ENCODE data around the gene VTI1A.
"Not testable (repeated sequence)": the region's sequence is repeated elsewhere in the genome, so short reads cannot be mapped to it uniquely, and the experiment has no call there.

VTI1A gene

DNA sequence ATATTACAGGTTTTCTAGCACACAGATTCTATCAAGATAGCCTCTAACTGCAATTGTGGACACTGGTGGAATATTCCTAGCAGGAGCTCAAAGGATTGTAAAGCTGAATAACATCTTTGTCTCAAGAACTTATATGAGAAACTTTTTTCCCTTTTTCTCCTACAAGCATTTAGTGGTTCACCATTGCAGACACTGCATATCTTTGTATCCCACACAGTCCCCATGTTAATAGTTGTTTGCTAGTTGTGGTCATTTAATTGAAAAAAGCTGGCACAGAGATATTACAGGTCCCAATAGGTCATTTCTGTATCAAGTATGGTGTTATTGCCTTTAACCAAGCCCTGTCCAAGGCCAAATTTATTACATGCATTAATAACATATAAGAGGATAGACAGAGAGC is 276.9 kb downstream of the VTI1A start:
- TF ChIP-seq, protein P1, sequence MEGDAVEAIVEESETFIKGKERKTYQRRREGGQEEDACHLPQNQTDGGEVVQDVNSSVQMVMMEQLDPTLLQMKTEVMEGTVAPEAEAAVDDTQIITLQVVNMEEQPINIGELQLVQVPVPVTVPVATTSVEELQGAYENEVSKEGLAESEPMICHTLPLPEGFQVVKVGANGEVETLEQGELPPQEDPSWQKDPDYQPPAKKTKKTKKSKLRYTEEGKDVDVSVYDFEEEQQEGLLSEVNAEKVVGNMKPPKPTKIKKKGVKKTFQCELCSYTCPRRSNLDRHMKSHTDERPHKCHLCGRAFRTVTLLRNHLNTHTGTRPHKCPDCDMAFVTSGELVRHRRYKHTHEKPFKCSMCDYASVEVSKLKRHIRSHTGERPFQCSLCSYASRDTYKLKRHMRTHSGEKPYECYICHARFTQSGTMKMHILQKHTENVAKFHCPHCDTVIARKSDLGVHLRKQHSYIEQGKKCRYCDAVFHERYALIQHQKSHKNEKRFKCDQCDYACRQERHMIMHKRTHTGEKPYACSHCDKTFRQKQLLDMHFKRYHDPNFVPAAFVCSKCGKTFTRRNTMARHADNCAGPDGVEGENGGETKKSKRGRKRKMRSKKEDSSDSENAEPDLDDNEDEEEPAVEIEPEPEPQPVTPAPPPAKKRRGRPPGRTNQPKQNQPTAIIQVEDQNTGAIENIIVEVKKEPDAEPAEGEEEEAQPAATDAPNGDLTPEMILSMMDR (IDR thresholded peaks at IDR 0.05; ENCODE audit: low read depth, low read length) = no peak
- DNase-seq (ENCODE audit: low read depth in 2 of 2) = no peak
- H3K4me3 ChIP-seq (replicated peaks in 1 of 2; ENCODE audit: low read depth in 2 of 2, low read length in 2 of 2) = no peak overlapping the region

DNA sequence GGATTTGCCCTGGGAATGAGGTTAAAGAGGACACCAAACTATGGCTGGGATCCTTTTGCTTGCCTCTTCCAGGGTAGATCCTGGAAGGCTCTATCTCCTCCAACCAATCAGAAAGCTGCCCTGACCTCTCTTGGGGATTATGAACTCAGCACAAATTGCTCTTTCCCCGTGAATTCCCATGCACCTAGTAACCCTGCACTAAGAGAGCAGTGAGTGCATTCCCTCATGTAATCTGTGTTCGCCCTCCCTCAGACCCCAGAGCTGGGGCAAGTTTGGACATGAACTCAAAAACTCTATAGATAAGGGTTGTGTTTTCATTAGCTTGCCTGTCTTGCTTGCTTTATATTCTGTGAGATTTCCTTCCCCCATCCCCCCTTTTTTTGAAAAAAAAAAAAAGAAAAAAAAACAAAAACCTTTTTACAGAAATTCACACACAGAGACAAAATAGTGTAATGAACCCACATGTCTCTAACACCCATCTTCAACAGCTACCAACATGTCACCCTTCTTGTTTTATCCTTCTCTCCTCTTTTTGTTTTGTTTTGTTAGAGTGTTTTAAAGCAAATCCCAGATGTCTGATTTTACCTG is 277.5 kb downstream of the VTI1A start:
- DNase-seq (ENCODE audit: low read depth in 2 of 2) = peak in 1 of 2 donors; percentile 42
- H3K4me3 ChIP-seq (replicated peaks in 1 of 2; ENCODE audit: low read depth in 2 of 2, low read length in 2 of 2) = no peak overlapping the region
- TF ChIP-seq, protein P1 (IDR thresholded peaks at IDR 0.05; ENCODE audit: low read depth, low read length) = no peak

DNA sequence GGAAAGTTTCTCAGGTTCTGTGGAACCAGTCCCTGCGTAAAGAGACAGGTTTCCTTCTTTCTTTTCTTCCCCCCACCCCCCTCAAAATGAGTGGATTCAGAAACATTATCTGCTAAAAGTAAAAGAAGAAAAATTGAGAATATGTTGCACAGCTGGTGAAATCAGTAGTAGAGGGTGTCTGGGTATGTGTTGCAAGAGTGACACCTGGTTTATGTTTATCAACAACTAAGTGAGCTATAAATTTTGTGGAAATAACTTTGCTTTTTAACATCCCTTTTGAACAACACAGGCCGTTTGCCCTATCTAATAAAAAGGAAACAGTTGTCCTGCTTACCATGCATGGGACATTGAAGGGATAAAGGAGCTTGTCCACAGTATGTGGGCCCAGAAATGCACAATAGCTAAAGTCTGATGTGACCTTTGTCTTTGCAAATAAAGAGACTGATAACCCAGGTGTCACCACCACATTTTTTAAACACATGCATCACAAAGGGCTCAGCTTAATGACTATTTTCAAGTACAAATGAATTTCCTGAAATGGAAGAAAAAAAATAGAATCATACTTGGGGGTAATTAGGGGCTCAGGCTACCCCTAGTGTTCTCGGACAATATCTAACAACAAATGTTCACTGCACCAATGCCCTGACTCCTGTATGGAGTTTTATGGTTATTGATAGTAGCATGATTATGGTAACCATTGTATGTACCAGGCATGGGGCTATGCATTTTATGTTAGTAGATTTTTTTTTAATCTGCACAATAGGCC is 281.3 kb downstream of the VTI1A start:
- TF ChIP-seq, protein P1 (IDR thresholded peaks at IDR 0.05; ENCODE audit: low read depth, low read length) = no peak
- DNase-seq (ENCODE audit: low read depth in 2 of 2) = no peak
- no peak overlapping the region for H3K4me3 ChIP-seq (replicated peaks in 1 of 2; ENCODE audit: low read depth in 2 of 2, low read length in 2 of 2)

DNA sequence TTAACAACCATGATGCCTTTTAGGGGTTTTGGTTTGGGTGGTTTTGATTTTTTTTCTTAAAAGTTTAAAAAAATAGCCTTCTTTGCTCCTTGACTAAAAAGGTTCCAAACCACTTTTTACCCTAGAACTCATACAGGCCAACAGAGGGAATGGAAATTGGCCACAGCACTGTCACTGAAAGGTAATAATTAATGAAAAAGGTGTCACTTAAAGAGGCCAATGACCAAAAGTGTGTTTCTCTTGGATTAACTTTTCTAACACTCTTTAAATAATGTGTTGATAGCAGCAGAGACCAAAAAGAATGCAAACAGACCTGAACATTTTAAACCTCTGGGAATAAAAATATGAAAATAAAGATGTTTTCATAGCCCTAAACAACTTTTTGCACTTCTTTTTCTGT is 282.0 kb downstream of the VTI1A start:
- DNase-seq (ENCODE audit: low read depth in 2 of 2) = no peak
- H3K4me3 ChIP-seq (replicated peaks in 1 of 2; ENCODE audit: low read depth in 2 of 2, low read length in 2 of 2) = no peak overlapping the region
- TF ChIP-seq, protein P1 (IDR thresholded peaks at IDR 0.05; ENCODE audit: low read depth, low read length) = no peak

DNA sequence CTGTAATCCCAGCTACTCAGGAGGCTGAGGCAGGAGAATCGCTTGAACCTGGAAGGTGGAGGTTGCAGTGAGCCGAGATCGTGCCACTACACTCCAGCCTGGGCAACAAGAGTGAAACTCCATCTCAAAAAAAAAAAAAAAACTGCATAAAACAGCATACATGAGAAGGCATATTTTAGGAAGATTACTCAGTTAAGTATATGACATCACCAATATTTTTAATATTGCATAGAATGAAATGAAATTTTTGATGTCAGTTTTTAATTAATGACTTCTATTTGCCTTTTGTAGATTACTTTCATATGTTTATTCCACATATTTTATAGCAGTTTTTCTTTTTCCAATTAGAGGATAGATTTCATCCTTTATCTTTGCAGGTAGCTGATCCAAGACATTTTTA is 284.4 kb downstream of the VTI1A start:
- DNase-seq (ENCODE audit: low read depth in 2 of 2); H3K4me3 ChIP-seq (replicated peaks in 1 of 2; ENCODE audit: low read depth in 2 of 2, low read length in 2 of 2): not testable (repeated sequence)

DNA sequence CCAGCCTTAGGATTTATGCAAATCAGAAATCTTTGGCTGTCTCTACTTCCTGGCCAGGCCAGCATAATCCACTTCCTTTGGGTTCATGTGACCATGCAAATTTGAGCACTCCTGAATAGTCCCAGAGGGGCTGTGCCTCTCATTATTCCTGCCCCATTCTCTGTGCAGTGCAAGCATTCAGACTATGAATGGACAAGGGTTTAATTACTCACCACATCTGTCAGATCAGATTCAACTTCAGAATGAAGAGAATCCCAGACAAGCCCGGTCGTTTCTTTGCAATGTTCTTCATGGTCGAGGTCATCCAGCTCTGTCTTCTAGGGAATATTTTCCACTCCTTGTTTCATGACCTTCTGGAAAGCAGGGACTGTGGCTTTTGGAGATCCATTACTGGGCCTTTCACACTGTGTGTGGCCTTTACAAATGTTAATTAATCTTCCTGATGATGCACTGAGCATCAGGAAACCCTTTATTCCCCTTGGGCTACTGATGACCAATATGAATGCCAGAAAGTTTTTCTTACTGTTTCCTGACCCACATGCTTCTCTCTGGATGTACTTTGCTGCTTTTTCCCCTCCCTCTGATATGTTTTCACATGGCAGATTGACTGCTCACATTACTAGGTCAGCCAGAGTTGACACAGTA is 285.4 kb downstream of the VTI1A start:
- H3K4me3 ChIP-seq (replicated peaks in 1 of 2; ENCODE audit: low read depth in 2 of 2, low read length in 2 of 2) = no peak overlapping the region
- TF ChIP-seq, protein P1 (IDR thresholded peaks at IDR 0.05; ENCODE audit: low read depth, low read length) = no peak
- DNase-seq (ENCODE audit: low read depth in 2 of 2) = peak; percentile 35 to 61

DNA sequence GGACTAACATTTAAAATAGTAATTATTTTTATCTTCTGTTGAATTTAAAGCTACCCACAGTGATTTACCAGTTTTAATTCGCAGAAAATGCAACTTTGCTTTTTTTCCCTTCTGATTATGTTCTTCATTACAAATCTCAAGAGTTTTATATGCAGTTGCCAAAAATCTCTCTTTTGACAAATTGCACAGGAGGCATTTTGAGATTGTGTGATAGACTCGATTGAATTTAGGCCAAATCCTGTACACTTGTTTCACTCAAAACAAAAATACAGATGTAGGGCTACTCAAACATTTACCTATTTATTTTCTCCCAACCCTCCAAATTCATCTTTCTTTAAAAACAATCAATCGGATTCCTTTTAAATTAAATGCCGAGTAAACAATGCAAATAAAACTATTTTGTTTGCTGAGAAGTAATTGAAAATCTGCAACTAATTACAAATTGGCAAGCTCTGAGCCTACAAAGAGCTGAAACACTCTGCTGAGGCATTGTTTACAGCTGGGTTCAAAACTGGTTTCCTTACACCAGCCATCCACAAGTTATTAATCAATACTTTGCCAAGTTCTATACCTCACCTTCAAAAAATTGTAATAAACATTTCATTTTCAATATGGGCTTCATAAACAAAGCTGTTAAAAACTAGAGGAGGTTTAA is 288.2 kb downstream of the VTI1A start:
- DNase-seq (ENCODE audit: low read depth in 2 of 2) = no peak
- no peak overlapping the region for H3K4me3 ChIP-seq (replicated peaks in 1 of 2; ENCODE audit: low read depth in 2 of 2, low read length in 2 of 2)
- TF ChIP-seq, protein P1 (IDR thresholded peaks at IDR 0.05; ENCODE audit: low read depth, low read length) = no peak

Data from cardiac fibroblast (primary cell).